Transverse colon (tissue), 3 donors: Measurements from ENCODE around the gene CDKAL1.

ENCODE experiments used
- CTCF ChIP-seq, 5 experiments: fragments of 200-600 bp in 3 of 5; fragments of 450-650 bp in 2 of 5; sonication (generic) in 3 of 5; IDR thresholded peaks; 1 replicate in 2 of 5; 2 replicates in 3 of 5; pipeline ENCODE4 v1.5.1; 2016 to 2017; ENCODE audit warnings: antibody characterized with exemption in 5 of 5, inconsistent platforms in 3 of 5, mild to moderate bottlenecking in 2 of 5, moderate library complexity in 1 of 5
- POLR2A ChIP-seq: fragments of 450-650 bp; IDR thresholded peaks from one replicate; pipeline ENCODE4 v1.6.1; 2016; ENCODE audit warnings: antibody characterized with exemption, mild to moderate bottlenecking, moderate library complexity

- TF ChIP-seq CTCF (IDR thresholded peaks at IDR 0.05) (no peak), POLR2A (no peak)
Measured at GRCh38 chr6:20801595-20801994, 267.3 kb downstream of the CDKAL1 start.
